Measurements from ENCODE around the gene PPP1R18. TPM values are rescaled to one million over a fixed set of nuclear protein-coding genes. Genes with fewer than 3 reads are reported as not detected.

The PPP1R18 gene
- total and polyA plus RNA-seq, 9 of the 15 experiments (the other 6 are each of a cell fraction or from before 2014, with no cell fraction given) = 12.0 to 99.2 (median 42.6) TPM

DNA sequence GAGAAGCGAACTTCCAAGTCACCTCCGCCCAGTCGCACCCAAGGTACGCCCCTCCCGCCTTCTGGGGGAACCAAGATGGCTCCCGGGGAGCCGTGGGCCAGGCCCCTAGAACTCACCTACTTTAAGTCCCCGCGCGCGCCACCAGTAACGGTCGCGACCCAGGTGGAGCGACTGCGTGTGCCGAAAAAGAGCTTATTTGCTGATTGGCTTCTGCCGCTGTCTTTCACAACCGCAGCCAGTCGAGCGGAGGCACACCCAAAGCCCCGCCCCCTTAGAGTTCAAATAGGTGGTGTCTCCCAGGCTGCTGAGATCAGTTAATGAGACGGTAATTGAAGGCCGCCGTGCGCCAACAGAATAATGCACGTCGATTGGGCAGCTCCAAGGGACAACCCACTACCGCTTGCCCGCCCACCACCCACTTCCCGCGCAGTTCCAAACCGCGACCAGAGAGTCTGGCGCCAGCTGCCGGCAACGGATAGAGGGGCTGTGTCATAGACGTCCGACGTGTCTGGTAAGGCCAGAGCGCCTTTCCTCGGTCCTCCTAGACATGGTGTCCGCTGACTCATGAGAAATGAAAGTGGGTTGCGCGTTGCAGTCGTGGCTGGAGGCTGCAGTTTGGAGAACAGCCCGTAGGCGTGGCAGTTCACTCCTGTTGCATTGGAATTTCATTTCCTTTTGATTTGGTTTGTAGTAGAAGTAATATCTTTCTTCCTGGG lies 30.8 kb upstream of the PPP1R18 start, which contains the start of gene MDC1 (continued):
- TF ChIP-seq POLR3G (IDR thresholded peaks at IDR 0.05; ENCODE audit: extremely low read depth, insufficient read length, insufficient replicate concordance) (no peak), SPI1 (IDR thresholded peaks at IDR 0.05; ENCODE audit: borderline replicate concordance, low read depth, low read length) (peak; percentile 46; the same call in 1 of the 2 replicates), ZNF408 (CRISPR knock-in tag; IDR thresholded peaks at IDR 0.05; ENCODE audit: low read depth) (no peak), FOSL1 (tag; conservative IDR thresholded peaks at IDR 0.05) (peak; percentile 96), ATF1 (CRISPR knock-in tag; IDR thresholded peaks at IDR 0.05) (no peak; the same call in 1 of the 2 replicates), ATF1 (tag; IDR thresholded peaks at IDR 0.05) (peak; percentile 97), NFIX (CRISPR knock-in tag; IDR thresholded peaks at IDR 0.05; ENCODE audit: low read depth) (no peak), PPARD (CRISPR knock-in tag; IDR thresholded peaks at IDR 0.05) (no peak), KDM1A (IDR thresholded peaks at IDR 0.05) (no peak), HNRNPK (IDR thresholded peaks at IDR 0.05; ENCODE audit: low read depth, low read length, poor library complexity, severe bottlenecking) (no peak), ZNF436 (CRISPR knock-in tag; IDR thresholded peaks at IDR 0.05) (peak; percentile 74; the same call in 1 of the 2 replicates), PKNOX1 (IDR thresholded peaks at IDR 0.05) (peak; percentile 100), GTF2E2 (tag; IDR thresholded peaks at IDR 0.05) (peak; percentile 96; the same call in 1 of the 2 replicates), HMBOX1 (IDR thresholded peaks at IDR 0.05) (0 out of 2 replicates have a peak, but pooled peaks have one; percentile 6), ZNF655 (CRISPR knock-in tag; IDR thresholded peaks at IDR 0.05) (no peak)
